ENCODE data around the gene CACNA2D3.

GRCh38 chr3:54967731-54968161 lies 845.4 kb downstream of the CACNA2D3 start:
- TF ChIP-seq CTCF (IDR thresholded peaks at IDR 0.05; ENCODE audit: insufficient read depth, low read length, poor library complexity, severe bottlenecking) (no peak), EZH2phosphoT487 (conservative IDR thresholded peaks at IDR 0.05; ENCODE audit: low read length) (no peak)

Measured in SU-DHL-6 (cell line).